GM19328 (cell line): ENCODE data around the gene CEP126.
A peak's percentile ranks its signal among the peaks of the same experiment; 100 is the strongest.

ENCODE experiments used
- ATAC-seq: cut with Tn5 transposase; IDR thresholded peaks from one replicate; pipeline ENCODE4 v1.9.1; 2021; ENCODE audit warnings: mild to moderate bottlenecking, moderate library complexity; ENCODE audit not compliant: unreplicated experiment

The CEP126 gene

GRCh38 chr11:101914738-101915426, at the start of gene CEP126:
TSS of gene CEP126 (plus strand) at chr11:101915010. CDS start at chr11:101915285, 275 bp downstream.
- ATAC-seq, result peak; percentile 99

- no peak for ATAC-seq
Observed at GRCh38 chr11:101866619-101867491, 48.0 kb upstream of the CEP126 start.

DNA sequence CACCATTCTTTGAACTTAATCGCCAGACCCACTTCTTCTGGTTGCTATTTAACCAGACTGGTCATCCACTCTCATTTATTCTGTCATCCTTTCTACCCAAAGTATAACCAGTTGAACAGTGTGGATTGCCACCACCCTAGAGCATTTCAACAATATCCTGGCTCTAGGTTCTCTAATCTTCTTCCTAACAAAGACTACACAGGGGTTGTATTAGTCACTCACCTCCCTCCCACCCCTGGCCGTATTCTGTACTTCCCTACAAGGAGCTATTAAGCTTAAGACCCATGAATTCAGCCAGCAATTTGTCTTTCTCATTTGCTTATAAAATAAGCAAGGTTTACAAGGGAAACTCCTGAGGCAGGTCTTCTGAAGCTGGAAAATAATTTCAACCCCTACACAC, 46.9 kb upstream of the CEP126 start:
- ATAC-seq, result no peak

DNA sequence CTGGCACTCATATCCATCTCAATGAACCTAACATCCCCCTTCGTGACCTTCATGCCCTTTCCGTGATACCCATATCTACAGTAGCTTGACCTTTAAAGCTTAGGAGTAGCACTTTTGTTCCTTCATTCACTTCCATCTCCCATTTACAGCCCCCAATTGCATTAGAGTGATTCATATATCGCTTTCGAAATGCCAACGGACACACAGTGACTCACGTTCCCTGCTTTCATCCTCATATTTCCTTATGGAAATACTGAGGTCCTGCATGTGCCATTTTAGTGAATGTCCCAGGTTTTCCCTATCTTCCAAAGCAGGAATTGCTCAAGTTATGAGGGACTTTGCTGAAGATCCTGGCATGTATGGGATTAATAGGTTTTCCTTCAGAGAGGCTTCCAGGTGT, 44.3 kb upstream of the CEP126 start:
- no peak for ATAC-seq

DNA sequence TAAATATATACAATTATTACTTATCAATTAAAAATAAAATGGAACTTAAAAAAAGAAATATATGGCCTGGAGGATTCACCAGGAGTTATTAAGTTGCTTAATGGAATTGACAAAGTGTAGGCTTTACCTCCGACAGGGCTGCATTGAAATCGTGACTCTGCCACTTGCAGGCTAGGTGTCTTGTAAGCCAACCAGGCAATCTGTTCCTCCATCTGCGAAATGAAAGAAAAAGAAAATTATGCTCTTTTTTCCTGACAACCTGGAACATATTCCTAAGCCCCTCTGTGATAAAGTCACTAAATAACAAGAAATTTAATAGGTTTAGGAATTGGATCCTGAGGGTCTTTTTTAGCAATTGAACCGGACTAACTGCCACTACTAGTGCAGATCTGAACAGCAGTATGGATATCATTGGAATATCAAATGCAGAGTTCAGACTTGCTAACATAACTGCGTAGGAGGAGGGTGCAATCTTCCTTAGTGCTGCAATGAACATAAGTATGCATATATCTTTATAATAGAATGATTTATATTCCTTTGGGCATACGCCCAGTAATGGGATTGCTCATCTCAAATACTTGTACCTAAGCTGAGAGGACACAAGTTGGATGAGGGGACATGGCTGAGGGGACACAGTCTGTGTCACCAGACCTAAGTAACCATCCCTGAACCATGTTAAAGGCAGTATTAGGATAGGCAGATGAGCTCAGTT, 42.5 kb upstream of the CEP126 start:
- ATAC-seq, result no peak

- no peak for ATAC-seq
Observed at GRCh38 chr11:101880222-101880621, 34.6 kb upstream of the CEP126 start.

- ATAC-seq, result no peak
Observed at GRCh38 chr11:101881586-101881985, 33.2 kb upstream of the CEP126 start.

DNA sequence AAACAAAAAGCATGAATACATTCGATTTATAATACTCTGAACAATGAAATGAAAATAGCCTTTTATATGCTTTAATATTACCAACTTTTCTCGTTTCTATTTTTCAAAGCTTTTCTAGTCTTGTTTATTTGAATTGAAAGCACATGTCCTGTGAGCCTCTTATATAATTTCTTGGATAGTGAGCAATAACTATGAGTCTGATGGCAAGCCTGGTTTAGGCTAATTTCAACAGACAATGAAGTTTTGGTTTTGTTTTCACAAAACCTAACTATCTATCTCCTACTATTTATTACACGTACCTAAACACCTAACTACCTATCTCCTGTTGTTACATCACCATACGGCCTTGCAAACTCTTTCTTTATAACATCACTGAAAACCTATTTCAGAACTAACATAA, 29.2 kb upstream of the CEP126 start:
- no peak for ATAC-seq

- ATAC-seq, result no peak
Observed at GRCh38 chr11:101889767-101890166, 25.0 kb upstream of the CEP126 start.

DNA sequence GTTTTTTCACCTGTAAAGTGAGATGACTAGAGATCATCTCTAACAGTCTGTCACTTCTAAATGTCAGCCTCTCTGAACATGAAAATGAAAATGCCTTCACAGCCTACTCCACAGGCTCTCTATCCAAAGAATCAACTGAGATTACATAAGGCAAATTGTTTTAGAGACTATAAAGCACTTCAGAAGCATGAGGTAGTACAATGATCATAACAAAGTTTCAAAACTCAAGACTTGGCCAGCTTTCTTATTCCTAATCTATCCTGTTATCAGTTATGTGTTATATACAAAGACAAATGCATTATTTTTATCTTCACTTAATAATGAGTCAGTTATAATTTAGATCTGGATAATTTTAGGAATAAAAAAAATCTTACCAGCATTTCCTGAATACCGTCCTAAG, 20.3 kb upstream of the CEP126 start:
- no peak for ATAC-seq

- no peak for ATAC-seq
Observed at GRCh38 chr11:101907815-101908214, 7.0 kb upstream of the CEP126 start.

DNA sequence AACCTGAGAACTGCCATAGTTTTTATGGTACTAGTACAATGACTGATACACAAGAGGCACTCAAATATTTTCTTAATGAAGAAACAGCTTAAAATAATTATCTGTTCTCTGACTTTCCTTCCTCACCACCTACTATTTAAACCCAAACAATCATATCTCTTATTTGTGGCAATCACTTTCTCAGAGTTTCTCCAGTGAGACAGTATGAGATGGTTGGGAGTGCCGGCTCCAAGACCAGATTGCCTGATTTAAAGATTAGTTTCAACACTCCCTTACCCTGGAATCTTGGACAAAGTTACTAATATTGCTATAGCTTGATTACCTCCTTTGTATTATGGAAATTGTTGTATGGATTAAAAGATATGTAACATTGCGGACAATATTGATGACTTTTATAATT, 5.7 kb upstream of the CEP126 start:
- no peak for ATAC-seq

DNA sequence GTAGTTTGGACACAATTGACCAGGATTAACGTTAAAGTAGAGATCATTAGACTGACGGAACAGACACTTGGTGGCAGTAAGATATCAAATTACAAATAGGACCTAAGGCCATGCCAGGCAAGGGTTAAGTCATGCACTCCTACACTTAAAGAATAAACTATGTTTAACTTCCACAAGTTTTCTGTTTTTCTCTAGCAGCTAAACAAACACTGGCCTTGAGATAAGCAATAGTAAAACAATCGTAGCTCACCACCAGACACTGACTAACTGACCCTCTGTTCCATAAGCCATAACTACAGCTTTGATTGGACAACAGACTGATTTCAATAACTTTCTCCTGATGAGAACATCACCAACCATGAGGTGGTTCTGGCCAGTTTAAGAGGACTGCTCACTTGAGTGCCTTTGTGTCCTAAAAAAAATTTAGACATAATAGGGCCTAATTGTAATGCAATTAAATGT, 2.0 kb upstream of the CEP126 start:
- no peak for ATAC-seq

DNA sequence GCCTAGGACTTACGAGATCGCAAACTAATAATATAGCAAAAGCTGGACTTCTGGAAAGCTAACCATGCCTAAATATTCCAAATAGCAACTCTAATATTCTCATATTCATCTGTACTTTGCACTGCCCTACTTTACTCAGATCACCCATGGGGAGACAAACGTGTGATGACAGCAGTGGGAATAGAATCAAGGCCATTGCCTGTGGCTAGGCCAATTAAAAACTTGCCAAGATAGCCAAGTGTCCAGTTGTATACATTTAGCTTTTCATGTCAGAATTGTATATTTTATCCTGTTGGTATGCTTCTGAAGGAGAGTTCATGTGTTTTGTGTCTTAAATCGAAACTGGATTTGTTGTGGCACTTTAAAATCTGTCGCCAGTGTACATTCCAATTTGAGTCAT, 1.2 kb upstream of the CEP126 start:
- no peak for ATAC-seq

- no peak for ATAC-seq
Observed at GRCh38 chr11:101914341-101914737, 471 bp upstream of the CEP126 start.

DNA sequence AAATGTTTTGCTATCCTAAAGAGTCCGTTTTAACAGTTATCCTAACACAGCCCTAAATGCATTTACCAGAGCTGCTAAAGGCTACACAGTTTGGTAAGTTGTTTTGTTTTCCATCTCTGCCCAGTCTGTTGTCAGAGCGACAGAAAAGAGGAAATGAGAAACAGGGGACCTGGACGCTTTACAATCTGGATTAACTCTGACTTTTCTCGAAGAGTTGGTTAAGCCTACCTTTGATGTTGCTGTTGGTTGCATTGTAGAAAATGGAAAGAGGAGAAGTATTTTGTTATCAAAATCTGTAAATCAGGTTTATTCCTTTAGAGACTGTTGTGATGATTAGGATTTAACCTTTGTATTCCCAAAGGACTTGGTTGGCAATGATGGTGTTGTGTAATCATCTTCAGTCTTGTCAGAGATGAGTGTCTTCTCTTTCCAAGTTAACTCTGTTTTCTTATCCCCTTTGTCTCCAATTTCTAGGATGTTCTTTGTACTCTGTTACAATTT, 1.0 kb downstream of the CEP126 start:
- ATAC-seq, result no peak

DNA sequence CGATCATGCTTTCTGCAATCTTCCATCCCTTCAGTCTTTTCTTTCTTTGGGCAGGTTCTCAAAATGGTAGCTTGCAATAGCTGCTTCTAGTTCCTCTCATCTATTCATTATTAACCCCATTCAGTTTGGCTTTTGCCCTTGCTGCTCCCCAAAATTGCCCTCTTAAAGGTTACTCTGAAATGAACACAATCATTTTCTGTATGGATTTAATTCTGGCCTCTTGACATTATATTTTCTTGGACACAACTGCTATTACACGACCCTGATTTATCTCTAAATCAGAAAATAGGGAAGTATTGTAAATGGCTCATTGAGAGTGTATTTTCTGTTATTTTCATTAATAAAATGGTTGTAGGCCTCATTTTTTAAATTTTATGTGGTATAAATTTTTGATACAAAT, 1.6 kb downstream of the CEP126 start, which contains the start of gene ANGPTL5:
Gene ANGPTL5, minus strand, starts transcription at position 101 of the 400 bp plus-strand sequence. CDS start 8,613 bp downstream, outside the sequence.
- no peak for ATAC-seq

GRCh38 chr11:101917226-101917625, 2.4 kb downstream of the CEP126 start:
- no peak for ATAC-seq

DNA sequence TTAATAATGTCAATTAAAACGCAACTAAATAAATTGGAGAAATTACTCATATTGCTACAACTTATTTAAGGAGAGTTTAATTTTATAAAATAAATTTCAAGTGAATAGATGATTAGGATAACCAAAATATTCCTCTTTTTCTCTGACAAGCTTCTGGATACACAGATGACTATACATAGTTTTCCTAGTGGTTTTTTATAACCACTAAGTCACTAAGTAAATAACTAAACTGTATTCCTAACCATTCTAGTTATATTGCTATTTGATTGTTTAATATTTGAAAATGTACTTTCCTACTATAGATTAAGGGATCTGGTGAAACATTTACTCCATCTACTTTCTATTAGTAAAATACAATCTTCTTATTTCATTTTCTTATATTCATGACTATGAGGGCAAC, 6.2 kb downstream of the CEP126 start:
- ATAC-seq, result no peak

DNA sequence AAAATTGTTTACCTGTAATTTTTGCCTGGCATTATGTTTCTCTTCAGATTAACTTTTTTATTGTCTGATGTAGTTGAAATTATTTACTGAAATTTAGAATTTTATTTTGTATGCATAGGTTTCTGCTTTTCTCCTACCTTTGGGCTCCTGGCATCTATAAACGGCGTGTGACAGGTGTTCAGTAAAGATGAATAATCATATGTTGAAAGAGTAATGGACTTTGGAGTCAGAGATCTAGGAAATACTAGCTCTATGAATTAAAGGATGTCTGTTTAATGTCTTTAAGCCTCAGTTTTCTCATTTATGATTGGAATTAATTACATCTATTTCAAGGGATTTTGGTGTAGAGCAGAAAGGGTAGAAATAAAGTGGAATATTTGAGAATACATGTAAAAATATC, 8.7 kb downstream of the CEP126 start:
- ATAC-seq, result no peak

GRCh38 chr11:101929294-101929915, 14.6 kb downstream of the CEP126 start:
- no peak for ATAC-seq
